H9 (cell line): ENCODE results near the gene THOC2. TPM values are rescaled to one million over a fixed set of nuclear protein-coding genes. Genes with fewer than 3 reads are reported as not detected.

Experiments used
- DNase-seq: peaks from one replicate; pipeline ENCODE4 v3.0.0-alpha.2; 2017
- H2AFZ ChIP-seq: one replicate; pipeline ENCODE4 v1.6.1; 2013; ENCODE audit warnings: mild to moderate bottlenecking, low read length, control low read depth, moderate library complexity
- H2AK5ac ChIP-seq: 2 replicates; pipeline ENCODE4 v1.6.1; 2013; ENCODE audit warnings: low read length, control low read depth, mixed read lengths; ENCODE audit not compliant: insufficient read length
- H2BK120ac ChIP-seq: one replicate; pipeline ENCODE4 v1.6.1; 2013; ENCODE audit warnings: low read depth, mild to moderate bottlenecking, low read length, control low read depth, inconsistent platforms; ENCODE audit not compliant: poor library complexity, severe bottlenecking
- H2BK12ac ChIP-seq: 2 replicates; pipeline ENCODE4 v1.6.1; 2013; ENCODE audit warnings: low read length, control low read depth, mixed read lengths, low read depth; ENCODE audit not compliant: insufficient read length
- H2BK15ac ChIP-seq: 2 replicates; pipeline ENCODE4 v1.6.1; 2013; ENCODE audit warnings: low read depth, low read length, control low read depth
- H2BK20ac ChIP-seq: one replicate; pipeline ENCODE4 v1.6.1; 2013; ENCODE audit warnings: low read depth, mild to moderate bottlenecking, low read length, control low read depth, inconsistent platforms; ENCODE audit not compliant: poor library complexity, severe bottlenecking
- H2BK5ac ChIP-seq: 2 replicates; pipeline ENCODE4 v1.6.1; 2013; ENCODE audit warnings: low read length, control low read depth, mixed read lengths; ENCODE audit not compliant: insufficient read length
- H3K14ac ChIP-seq: 2 replicates; pipeline ENCODE4 v1.6.1; 2013; ENCODE audit warnings: low read length, control low read depth; ENCODE audit not compliant: insufficient read depth
- H3K18ac ChIP-seq: 2 replicates; pipeline ENCODE4 v1.6.1; 2013; ENCODE audit warnings: low read depth, mild to moderate bottlenecking, mixed read lengths, low read length, control low read depth; ENCODE audit not compliant: insufficient read length
- H3K23ac ChIP-seq: 2 replicates; pipeline ENCODE4 v1.6.1; 2013; ENCODE audit warnings: low read length, control low read depth, mixed read lengths, low read depth; ENCODE audit not compliant: insufficient read length
- H3K23me2 ChIP-seq: 2 replicates; pipeline ENCODE4 v1.6.1; 2013; ENCODE audit warnings: low read depth, mild to moderate bottlenecking, mixed read lengths, low read length, control low read depth; ENCODE audit not compliant: insufficient read length, poor library complexity, severe bottlenecking
- H3K27ac ChIP-seq: 2 replicates; pipeline ENCODE4 v1.5.1; 2013; ENCODE audit warnings: low read length, control low read depth, mixed read lengths, low read depth; ENCODE audit not compliant: insufficient read length
- H3K27me3 ChIP-seq: 2 replicates; pipeline ENCODE4 v1.6.1; 2013; ENCODE audit warnings: low read length, control low read depth, inconsistent platforms; ENCODE audit not compliant: insufficient read depth
- H3K4ac ChIP-seq: 2 replicates; pipeline ENCODE4 v1.6.1; 2013; ENCODE audit warnings: low read depth, mild to moderate bottlenecking, control low read depth, inconsistent platforms, low read length, moderate library complexity
- H3K4me1 ChIP-seq: 2 replicates; pipeline ENCODE4 v1.6.1; 2013; ENCODE audit warnings: low read length, control low read depth, inconsistent platforms; ENCODE audit not compliant: insufficient read depth
- H3K4me2 ChIP-seq: 2 replicates; pipeline ENCODE4 v1.6.1; 2013; ENCODE audit warnings: low read length, control low read depth, mixed read lengths; ENCODE audit not compliant: insufficient read length, insufficient read depth
- H3K56ac ChIP-seq: 2 replicates; pipeline ENCODE4 v1.6.1; 2013; ENCODE audit warnings: low read depth, mild to moderate bottlenecking, mixed read lengths, low read length, control low read depth; ENCODE audit not compliant: insufficient read length
- H3K79me1 ChIP-seq: 2 replicates; pipeline ENCODE4 v1.6.1; 2013; ENCODE audit warnings: low read depth, mild to moderate bottlenecking, moderate library complexity, low read length, control low read depth, inconsistent platforms; ENCODE audit not compliant: insufficient read depth, poor library complexity, severe bottlenecking
- H3K79me2 ChIP-seq: 2 replicates; pipeline ENCODE4 v1.6.1; 2013; ENCODE audit warnings: low read length, control low read depth, inconsistent platforms; ENCODE audit not compliant: insufficient read depth
- H3K9ac ChIP-seq: 2 replicates; pipeline ENCODE4 v1.6.1; 2013; ENCODE audit warnings: low read length, control low read depth, mixed read lengths; ENCODE audit not compliant: insufficient read length; ENCODE audit errors: extremely low read depth
- H3K9me3 ChIP-seq: one replicate; pipeline ENCODE4 v1.6.1; 2013; ENCODE audit warnings: low read depth, low read length, inconsistent platforms; ENCODE audit not compliant: control insufficient read depth
- H3T11ph ChIP-seq: one replicate; pipeline ENCODE4 v1.6.1; 2013; ENCODE audit warnings: mild to moderate bottlenecking, low read length, control low read depth, inconsistent platforms
- H4K20me1 ChIP-seq: one replicate; pipeline ENCODE4 v1.6.1; 2013; ENCODE audit not compliant: control insufficient read depth, insufficient read length, insufficient read depth
- H4K5ac ChIP-seq: 2 replicates; pipeline ENCODE4 v1.6.1; 2013; ENCODE audit warnings: low read depth, mild to moderate bottlenecking, mixed read lengths, low read length, control low read depth; ENCODE audit not compliant: insufficient read length
- H4K8ac ChIP-seq: replicated peaks from 2 replicates; pipeline ENCODE4 v1.6.1; 2013; ENCODE audit warnings: low read length, control low read depth, mixed read lengths, low read depth; ENCODE audit not compliant: insufficient read length
- H4K91ac ChIP-seq: 2 replicates; pipeline ENCODE4 v1.6.1; 2013; ENCODE audit warnings: low read depth, mild to moderate bottlenecking, moderate library complexity, mixed read lengths, low read length, control low read depth; ENCODE audit not compliant: insufficient read length
- H3K27ac Mint-ChIP-seq, 3 experiments: 2 replicates in 2 of 3; 3 replicates in 1 of 3; pipeline ENCODE4 v1.8.0; 2020 to 2021; ENCODE audit warnings: mixed read lengths in 3 of 3, mild to moderate bottlenecking in 1 of 3, moderate library complexity in 1 of 3
- H3K27me3 Mint-ChIP-seq: 2 replicates; pipeline ENCODE4 v1.8.0; 2021; ENCODE audit warnings: low read depth, mild to moderate bottlenecking, moderate library complexity, mixed read lengths
- H3K36me3 Mint-ChIP-seq, 3 experiments: 2 replicates in 2 of 3; 3 replicates in 1 of 3; pipeline ENCODE4 v1.8.0; 2020 to 2021; ENCODE audit warnings: low read depth in 3 of 3, mixed read lengths in 3 of 3; ENCODE audit not compliant: insufficient read depth in 1 of 3
- H3K4me1 Mint-ChIP-seq, 2 experiments: 2 replicates each; pipeline ENCODE4 v1.8.0; 2020; ENCODE audit warnings: mixed read lengths in 2 of 2
- H3K4me3 Mint-ChIP-seq, 2 experiments: 2 replicates in 1 of 2; 3 replicates in 1 of 2; pipeline ENCODE4 v1.8.0; 2020 to 2021; ENCODE audit warnings: mild to moderate bottlenecking in 2 of 2, mixed read lengths in 2 of 2, moderate library complexity in 1 of 2
- H3K9me3 Mint-ChIP-seq, 2 experiments: 2 replicates in 1 of 2; 3 replicates in 1 of 2; pipeline ENCODE4 v1.8.0; 2020; ENCODE audit warnings: mild to moderate bottlenecking in 2 of 2, mixed read lengths in 2 of 2, moderate library complexity in 1 of 2
- WGBS: extraction: QIAGEN DNeasy Blood & Tissue Kit; methylation state at CpG from one replicate; pipeline ENCODE4 v1.1.7; 2013; ENCODE audit warnings: missing lambda C conversion rate, low lambda C conversion rate, mixed read lengths; ENCODE audit not compliant: insufficient read length; ENCODE audit errors: extremely low coverage; 5-methylcytosine and 5-hydroxymethylcytosine counted together
- total RNA-seq: library from RNA; stranded (reverse); gene quantifications from 2 replicates; pipeline ENCODE4 v1.2.1, GENCODE V29; 2021
- TF ChIP-seq, protein P1 (sequence below): fragments of 200-600 bp; sonication (generic); conservative IDR thresholded peaks from 3 replicates; pipeline ENCODE4 v1.8.0; 2021; ENCODE audit warnings: antibody characterized with exemption, mild to moderate bottlenecking

THOC2 gene
- total RNA-seq, 1 experiment from 2014 or later = 72.1 TPM

DNA sequence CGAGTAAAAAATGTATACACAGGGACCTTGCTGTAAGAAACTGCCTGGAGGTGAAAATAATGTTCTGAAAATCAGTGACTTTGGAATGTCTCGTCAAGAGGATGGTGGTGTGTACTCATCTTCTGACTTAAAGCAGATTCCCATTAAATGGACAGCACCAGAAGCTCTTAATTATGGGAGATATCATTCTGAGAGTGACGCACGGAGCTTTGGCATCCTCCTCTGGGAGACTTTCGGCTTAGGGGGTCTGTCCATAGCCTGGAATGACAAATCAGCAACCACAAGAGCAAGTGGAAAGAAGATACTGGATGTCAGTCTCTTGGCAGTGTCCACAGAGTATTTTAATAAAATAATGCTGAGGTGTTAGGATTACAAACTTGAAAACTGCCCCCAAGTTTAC is 129.4 kb downstream of the THOC2 start:
- H4K8ac ChIP-seq = no peak overlapping the region
- H2AK5ac ChIP-seq = no peak overlapping the region
- H4K5ac ChIP-seq = no peak overlapping the region
- H2BK20ac ChIP-seq = no peak overlapping the region
- no CpG with 5 or more reads among the region's 5 CpGs for WGBS
- no peak overlapping the region for H2AFZ ChIP-seq
- no peak overlapping the region for H2BK5ac ChIP-seq
- H3K79me2 ChIP-seq = no peaks in the 10 kb centered on the region
- no peak overlapping the region for H3K4me2 ChIP-seq
- no peaks in the 10 kb centered on the region for H4K20me1 ChIP-seq
- Mint-ChIP-seq H3K4me1 (peaks cover 4 to 5% of the 10 kb centered on the region in 2 experiments; a peak in 3 of 4 replicates), H3K27me3 (no peaks in the 10 kb centered on the region), H3K4me3 (no peak overlapping the region), H3K27ac (no peak overlapping the region), H3K9me3 (peaks cover 3 to 54% of the 10 kb centered on the region in 2 experiments; a peak in 4 of 5 replicates), H3K36me3 (peaks cover 8 to 62% (median 41%) of the 10 kb centered on the region in 3 experiments; a peak in 6 of 7 replicates)
- H3K79me1 ChIP-seq = no peaks in the 10 kb centered on the region
- no peaks in the 10 kb centered on the region for H3K27me3 ChIP-seq
- no peak for DNase-seq
- TF ChIP-seq, protein P1, sequence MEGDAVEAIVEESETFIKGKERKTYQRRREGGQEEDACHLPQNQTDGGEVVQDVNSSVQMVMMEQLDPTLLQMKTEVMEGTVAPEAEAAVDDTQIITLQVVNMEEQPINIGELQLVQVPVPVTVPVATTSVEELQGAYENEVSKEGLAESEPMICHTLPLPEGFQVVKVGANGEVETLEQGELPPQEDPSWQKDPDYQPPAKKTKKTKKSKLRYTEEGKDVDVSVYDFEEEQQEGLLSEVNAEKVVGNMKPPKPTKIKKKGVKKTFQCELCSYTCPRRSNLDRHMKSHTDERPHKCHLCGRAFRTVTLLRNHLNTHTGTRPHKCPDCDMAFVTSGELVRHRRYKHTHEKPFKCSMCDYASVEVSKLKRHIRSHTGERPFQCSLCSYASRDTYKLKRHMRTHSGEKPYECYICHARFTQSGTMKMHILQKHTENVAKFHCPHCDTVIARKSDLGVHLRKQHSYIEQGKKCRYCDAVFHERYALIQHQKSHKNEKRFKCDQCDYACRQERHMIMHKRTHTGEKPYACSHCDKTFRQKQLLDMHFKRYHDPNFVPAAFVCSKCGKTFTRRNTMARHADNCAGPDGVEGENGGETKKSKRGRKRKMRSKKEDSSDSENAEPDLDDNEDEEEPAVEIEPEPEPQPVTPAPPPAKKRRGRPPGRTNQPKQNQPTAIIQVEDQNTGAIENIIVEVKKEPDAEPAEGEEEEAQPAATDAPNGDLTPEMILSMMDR = no peak
- no peaks in the 10 kb centered on the region for H3K4me1 ChIP-seq
- H2BK15ac ChIP-seq = no peak overlapping the region
- H3K4ac ChIP-seq = no peak overlapping the region
- H3T11ph ChIP-seq = no peak overlapping the region
- H2BK120ac ChIP-seq = no peak overlapping the region
- no peak overlapping the region for H3K23ac ChIP-seq
- H3K14ac ChIP-seq = no peak overlapping the region
- H3K27ac ChIP-seq = no peak overlapping the region
- no peaks in the 10 kb centered on the region for H3K23me2 ChIP-seq
- no peak overlapping the region for H4K91ac ChIP-seq
- H3K18ac ChIP-seq = no peak overlapping the region
- peaks cover 10% of the 10 kb centered on the region for H3K9me3 ChIP-seq
- no peak overlapping the region for H2BK12ac ChIP-seq
- H3K9ac ChIP-seq = no peak overlapping the region
- H3K56ac ChIP-seq = no peak overlapping the region
